Ectodermal cell (in vitro differentiated cells): Measurements from ENCODE around the gene TP53TG5.
A peak's percentile ranks its signal among the peaks of the same experiment; 100 is the strongest.

ENCODE experiments used
- H3K27ac ChIP-seq: 2 replicates; pipeline ENCODE4 v1.7.0; 2013; ENCODE audit warnings: mild to moderate bottlenecking, low read depth, low read length; ENCODE audit not compliant: insufficient read depth, poor library complexity, severe bottlenecking
- H3K27me3 ChIP-seq: 2 replicates; pipeline ENCODE4 v1.7.0; 2013; ENCODE audit warnings: mild to moderate bottlenecking, low read length; ENCODE audit not compliant: insufficient read depth, control insufficient read depth, poor library complexity, severe bottlenecking
- H3K36me3 ChIP-seq: one replicate; pipeline ENCODE4 v1.7.0; 2013; ENCODE audit warnings: low read length; ENCODE audit not compliant: control insufficient read depth, insufficient read depth
- H3K4me1 ChIP-seq: one replicate; pipeline ENCODE4 v1.7.0; 2013; ENCODE audit warnings: low read length; ENCODE audit not compliant: control insufficient read depth, insufficient read depth
- H3K4me3 ChIP-seq: 2 replicates; pipeline ENCODE4 v1.7.0; 2013; ENCODE audit warnings: low read depth, low read length, control low read depth; ENCODE audit not compliant: insufficient read depth
- H3K9me3 ChIP-seq: 2 replicates; pipeline ENCODE4 v1.7.0; 2013; ENCODE audit warnings: mild to moderate bottlenecking, low read length, moderate library complexity; ENCODE audit not compliant: control insufficient read depth
- WGBS, 2 experiments: methylation state at CpG; one replicate each; pipeline ENCODE4 v1.1.7; 2013; ENCODE audit warnings: missing lambda C conversion rate in 2 of 2; 5-methylcytosine and 5-hydroxymethylcytosine counted together

Gene TP53TG5

DNA sequence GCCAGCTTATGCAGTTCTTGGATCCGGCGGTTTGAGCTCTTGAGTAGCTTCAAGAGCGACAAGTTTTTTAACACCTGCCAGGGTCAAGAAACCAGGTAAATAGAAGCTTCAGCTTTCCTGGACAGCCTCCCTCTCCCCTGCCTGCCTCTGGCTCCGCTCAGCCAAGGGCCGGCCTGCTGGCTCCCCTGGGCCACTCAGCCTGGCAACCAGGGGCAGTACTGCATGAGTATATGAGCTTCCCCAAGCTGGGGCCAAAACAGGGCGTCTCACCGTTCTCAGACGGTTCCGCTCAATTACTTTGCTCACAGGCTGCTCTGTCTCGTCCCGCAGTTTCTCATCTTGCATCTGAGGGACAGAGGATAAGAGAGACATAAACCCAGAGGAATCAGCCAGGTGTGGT lies 856 bp downstream of the TP53TG5 start:
- no peaks in the 10 kb centered on the region for H3K27me3 ChIP-seq
- H3K4me1 ChIP-seq = peaks cover 13% of the 10 kb centered on the region
- 88% methylated on average over 11 of the region's 11 CpGs for WGBS, 2 experiments
- no peak overlapping the region for H3K4me3 ChIP-seq
- H3K9me3 ChIP-seq = no peaks in the 10 kb centered on the region
- H3K36me3 ChIP-seq = no peaks in the 10 kb centered on the region
- H3K27ac ChIP-seq = no peak overlapping the region

DNA sequence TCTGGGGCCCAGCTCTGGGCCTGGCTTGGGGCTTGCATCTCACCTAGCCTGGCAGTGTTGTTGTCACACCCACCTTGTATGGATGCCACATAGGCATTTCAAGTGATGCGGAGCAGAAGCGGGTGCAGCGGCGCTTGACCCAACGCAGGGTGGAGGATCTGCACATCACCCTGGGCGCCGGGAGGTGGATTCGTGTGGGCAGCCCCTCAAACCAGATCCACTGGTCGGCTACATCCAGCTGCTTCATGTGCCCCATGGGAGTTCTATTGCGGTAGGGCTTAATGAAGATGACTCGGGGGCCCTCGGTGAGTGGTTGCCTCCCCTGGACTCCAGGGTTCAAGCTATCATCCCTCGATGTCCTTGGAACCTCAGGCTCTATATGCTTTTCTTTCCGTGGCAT lies 3.2 kb downstream of the TP53TG5 start:
- H3K4me3 ChIP-seq = no peak overlapping the region
- H3K4me1 ChIP-seq = peaks cover 13% of the 10 kb centered on the region
- no peaks in the 10 kb centered on the region for H3K9me3 ChIP-seq
- 94 to 95% methylated on average over 14 of the region's 14 CpGs for WGBS, 2 experiments
- H3K27me3 ChIP-seq = no peaks in the 10 kb centered on the region
- H3K36me3 ChIP-seq = no peaks in the 10 kb centered on the region
- H3K27ac ChIP-seq = no peak overlapping the region

DNA sequence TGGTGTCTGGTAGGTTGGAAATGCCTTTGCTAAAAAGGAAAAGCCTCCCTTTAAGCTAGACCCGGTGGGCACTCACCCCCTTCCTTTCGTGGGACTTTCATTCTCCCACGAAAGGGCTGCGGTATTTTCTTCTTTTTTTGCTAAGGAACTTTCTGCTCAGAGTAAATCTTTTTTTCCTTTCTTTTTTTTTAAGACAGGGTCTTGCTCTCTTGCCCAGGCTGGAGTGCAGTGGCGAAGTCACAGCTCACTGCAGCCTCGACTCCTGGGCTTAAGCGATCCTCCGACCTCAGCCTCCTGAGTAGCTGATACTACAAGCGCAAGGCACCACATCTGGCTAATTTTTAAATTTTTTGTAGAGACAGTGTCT lies 4.0 kb downstream of the TP53TG5 start:
- peaks cover 13% of the 10 kb centered on the region for H3K4me1 ChIP-seq
- no peak overlapping the region for H3K4me3 ChIP-seq
- 68 to 72% methylated on average over 9 of the region's 9 CpGs for WGBS, 2 experiments
- no peak overlapping the region for H3K27ac ChIP-seq
- H3K36me3 ChIP-seq = no peaks in the 10 kb centered on the region
- H3K27me3 ChIP-seq = no peaks in the 10 kb centered on the region
- no peaks in the 10 kb centered on the region for H3K9me3 ChIP-seq

DNA sequence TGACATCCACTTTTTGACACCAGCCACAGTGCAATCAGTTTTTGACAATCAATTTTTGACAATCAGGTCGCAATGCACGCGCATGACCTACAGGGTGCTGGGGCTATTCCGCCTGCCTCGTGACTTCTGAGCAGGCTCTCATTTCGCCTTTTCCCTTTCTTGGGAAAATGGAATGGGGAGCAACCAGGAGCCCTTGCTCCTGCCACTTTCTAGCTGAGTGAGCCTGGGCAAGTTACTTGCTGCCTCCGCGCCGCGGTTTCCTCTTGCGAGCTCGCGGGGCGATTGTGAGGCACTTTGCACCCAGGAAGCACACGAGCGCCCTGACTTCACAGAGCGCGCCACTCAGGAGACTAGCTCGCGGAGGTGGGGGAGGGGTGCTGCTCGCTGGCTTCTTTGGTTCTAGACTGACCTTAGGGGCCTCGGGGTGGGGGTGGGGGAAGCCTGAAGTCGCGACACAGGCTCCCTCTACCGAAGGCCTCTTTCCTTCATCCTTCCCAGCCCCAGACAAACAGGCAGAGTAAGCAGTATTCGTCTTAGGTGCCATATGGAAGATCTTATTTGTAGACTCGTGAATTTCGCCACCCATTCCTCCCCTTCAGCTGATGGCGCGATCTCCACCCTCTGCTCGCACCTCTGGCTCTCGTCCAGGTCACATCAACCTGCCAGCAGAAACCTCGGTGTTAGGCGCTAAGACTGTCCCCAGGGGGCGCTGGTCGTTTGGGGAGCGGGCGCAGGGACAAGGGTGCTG lies 4.6 kb downstream of the TP53TG5 start:
- Histone ChIP-seq H3K4me3 (peak overlapping the region; percentile 11), H3K9me3 (no peaks in the 10 kb centered on the region)
- WGBS, 2 experiments = 33 to 36% methylated on average over 38 of the region's 38 CpGs

DNA sequence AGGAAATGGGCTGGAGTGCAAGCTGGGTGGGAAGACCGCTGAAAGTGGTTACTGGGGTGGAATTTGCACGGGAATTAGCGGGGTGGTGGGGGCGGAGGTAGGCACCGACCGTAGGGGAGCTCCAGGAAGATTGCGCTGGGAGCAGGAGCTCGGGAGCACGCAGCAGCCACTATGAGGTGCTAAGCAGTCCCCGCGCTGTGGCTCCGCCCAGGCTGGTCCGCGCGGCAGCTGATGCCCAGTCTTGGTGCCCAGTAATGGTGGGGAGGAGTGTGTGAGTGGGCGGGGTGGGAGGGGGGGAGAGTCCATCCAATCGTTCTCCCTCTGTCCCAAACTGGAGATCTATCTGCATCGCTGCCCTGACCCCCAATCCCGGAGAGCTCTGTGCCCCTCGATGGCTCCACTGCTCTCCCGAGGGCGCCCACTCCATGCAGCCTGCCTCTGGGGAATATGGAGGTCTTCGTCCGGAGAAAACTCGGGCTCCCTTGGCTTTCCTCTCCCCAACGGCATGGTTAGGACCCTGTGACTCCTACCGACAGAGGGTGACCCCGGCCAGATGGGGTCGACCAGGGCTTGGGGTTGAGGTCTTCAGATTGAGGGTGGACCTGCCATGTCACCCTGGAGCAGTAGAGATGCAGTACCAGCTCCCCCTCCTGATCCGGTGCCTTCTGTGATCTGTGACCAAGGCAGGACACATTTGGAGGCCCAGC lies 5.3 kb downstream of the TP53TG5 start:
- H3K9me3 ChIP-seq = no peaks in the 10 kb centered on the region
- H3K4me1 ChIP-seq = peaks cover 9% of the 10 kb centered on the region
- WGBS, 2 experiments = 84% methylated on average over 30 of the region's 30 CpGs
- no peaks in the 10 kb centered on the region for H3K27me3 ChIP-seq
- H3K27ac ChIP-seq = no peak overlapping the region
- no peak overlapping the region for H3K4me3 ChIP-seq
- peaks cover 5% of the 10 kb centered on the region for H3K36me3 ChIP-seq

More for the DNA sequence above, 4.6 kb downstream of the TP53TG5 start:
- peaks cover 13% of the 10 kb centered on the region for H3K4me1 ChIP-seq
- H3K27me3 ChIP-seq = no peaks in the 10 kb centered on the region
- H3K36me3 ChIP-seq = no peaks in the 10 kb centered on the region
- H3K27ac ChIP-seq = no peak overlapping the region

DNA sequence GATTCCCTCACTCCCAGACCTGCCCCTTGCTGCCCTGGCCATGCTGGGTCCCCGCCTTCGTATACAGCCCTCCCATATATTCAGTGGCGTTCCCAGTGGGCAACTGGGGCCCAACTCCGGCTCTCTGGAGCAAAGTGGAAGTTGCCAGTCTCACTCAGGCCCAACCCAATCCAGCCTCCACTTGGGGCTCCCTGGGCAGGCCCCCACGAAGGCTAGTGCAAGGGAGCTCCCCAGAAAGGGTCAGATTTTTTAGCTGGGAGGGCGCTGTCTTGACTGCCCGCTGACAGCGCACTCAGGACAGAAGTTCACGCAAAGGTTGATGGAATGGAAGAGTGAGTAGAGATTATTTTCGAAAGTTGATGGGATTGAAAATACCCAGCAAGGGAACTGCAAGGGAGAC lies 5.9 kb downstream of the TP53TG5 start:
- no peak overlapping the region for H3K4me3 ChIP-seq
- H3K4me1 ChIP-seq = peaks cover 8% of the 10 kb centered on the region
- H3K27me3 ChIP-seq = no peaks in the 10 kb centered on the region
- 93 to 94% methylated on average over 10 of the region's 10 CpGs for WGBS, 2 experiments
- no peaks in the 10 kb centered on the region for H3K9me3 ChIP-seq
- H3K36me3 ChIP-seq = peaks cover 5% of the 10 kb centered on the region
- H3K27ac ChIP-seq = no peak overlapping the region

DNA sequence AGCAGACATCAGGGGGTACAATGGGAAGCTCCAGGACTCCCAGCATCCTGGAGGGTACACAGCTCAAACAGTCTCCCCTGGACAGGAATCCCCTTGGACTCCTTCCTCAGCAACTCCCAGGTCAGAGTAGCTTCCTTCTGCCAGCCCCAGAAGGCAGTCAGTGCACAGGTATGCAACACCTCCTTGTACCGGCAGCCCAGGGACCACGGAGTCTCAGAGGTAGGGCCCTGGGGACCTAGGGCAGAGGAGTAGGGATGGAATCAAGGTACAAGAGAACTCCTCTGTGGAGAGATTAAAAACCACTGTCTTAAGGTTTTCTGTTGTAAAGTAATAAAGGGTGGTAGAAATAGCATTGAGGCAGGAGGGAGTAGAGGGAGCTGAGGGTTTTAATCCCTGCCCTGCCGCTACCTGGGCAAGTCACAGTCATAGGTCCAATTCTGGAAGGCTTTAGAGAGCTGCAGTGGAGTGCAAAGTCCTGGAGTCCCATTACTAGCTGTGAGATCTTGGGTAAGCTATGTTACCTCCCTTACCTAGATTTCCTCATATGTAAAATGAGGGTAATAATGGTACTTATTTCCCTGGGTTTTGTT lies 7.5 kb downstream of the TP53TG5 start:
- H3K4me3 ChIP-seq = no peak overlapping the region
- no peak overlapping the region for H3K27ac ChIP-seq
- 95 to 96% methylated on average over 3 of the region's 3 CpGs for WGBS, 2 experiments
- no peaks in the 10 kb centered on the region for H3K9me3 ChIP-seq
- H3K4me1 ChIP-seq = peaks cover 5% of the 10 kb centered on the region
- no peaks in the 10 kb centered on the region for H3K27me3 ChIP-seq
- peaks cover 5% of the 10 kb centered on the region for H3K36me3 ChIP-seq

DNA sequence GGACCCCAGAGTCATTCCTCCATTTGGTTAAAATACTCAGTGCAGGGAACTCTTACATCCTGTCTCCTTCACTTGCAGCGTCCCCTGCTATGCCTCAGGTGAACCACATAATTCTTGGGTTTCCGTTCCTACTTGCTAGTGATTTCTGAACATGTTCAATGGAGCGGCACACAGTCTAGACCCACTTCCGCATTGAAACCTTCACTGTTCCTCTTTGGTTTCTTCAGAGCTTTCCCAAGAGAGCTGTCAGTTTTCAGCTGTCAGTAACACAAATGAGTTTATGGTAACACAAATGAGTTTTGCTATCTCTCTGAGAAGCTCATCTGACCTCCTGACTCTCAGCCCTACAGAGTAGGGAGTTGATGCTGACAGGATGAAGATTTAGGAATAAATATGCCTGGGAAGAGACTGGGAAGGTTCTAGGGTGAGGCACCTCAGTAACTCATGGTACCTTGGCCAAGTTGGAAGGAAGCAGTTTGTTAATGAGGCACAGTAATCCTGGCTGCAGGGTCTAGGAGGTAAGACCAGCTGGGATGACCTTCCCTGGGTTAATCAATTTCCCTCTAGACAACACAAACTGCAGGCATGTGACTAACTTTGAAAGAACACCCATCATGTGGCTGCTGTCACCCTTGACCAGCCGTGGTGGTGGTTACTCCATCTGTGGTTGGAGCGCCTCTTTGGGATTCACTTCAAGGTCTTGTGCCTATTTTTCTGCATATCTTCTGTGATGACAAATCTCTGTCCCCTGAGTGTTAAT lies 9.7 kb downstream of the TP53TG5 start:
- 85 to 86% methylated on average over 6 of the region's 6 CpGs for WGBS, 2 experiments
- Histone ChIP-seq H3K27me3 (no peaks in the 10 kb centered on the region), H3K27ac (no peak overlapping the region), H3K36me3 (peaks cover 5% of the 10 kb centered on the region), H3K4me1 (peaks cover 5% of the 10 kb centered on the region), H3K9me3 (no peaks in the 10 kb centered on the region), H3K4me3 (no peak overlapping the region)

DNA sequence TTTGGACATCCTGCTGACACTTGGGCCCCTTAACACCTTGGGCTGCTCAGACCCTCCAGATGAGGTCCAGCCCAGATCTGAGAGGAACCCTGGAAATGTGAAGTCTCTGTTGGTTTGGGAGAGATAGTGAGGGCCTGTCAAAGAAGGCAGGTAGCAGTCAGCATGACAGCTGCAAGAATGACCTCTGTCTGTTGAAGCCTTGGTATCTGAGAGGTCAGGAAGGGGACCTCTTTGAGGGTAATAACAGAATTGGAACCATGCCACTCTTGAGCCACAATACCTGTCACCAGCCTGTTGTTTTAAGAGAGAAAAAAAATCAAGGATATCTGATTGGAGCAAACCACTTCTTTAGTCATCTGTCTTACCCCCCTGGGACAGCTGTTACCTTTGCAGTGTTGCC lies 11.0 kb downstream of the TP53TG5 start:
- no peak overlapping the region for H3K4me3 ChIP-seq

DNA sequence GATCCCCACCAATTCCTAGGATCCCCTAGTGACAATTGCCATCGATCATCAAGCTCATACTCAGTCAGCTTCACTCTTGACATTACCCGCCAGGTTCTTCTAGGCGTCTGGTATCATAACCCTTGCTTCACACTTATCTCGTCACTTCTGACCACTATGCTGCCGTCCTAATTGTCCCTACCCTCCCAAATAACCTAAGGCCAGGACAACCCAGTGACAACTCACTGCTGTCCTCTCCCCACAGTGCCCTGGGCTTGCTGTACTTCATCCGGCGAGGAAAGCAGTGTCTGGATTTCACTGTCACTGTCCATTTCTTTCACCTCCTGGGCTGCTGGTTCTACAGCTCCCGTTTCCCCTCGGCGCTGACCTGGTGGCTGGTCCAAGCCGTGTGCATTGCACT lies 11.5 kb downstream of the TP53TG5 start:
- Histone ChIP-seq H3K9me3 (no peaks in the 10 kb centered on the region), H3K4me1 (peaks cover 5% of the 10 kb centered on the region), H3K27ac (no peak overlapping the region), H3K36me3 (peaks cover 5% of the 10 kb centered on the region), H3K27me3 (no peaks in the 10 kb centered on the region), H3K4me3 (no peak overlapping the region)
- 88 to 91% methylated on average over 11 of the region's 11 CpGs for WGBS, 2 experiments

More for the DNA sequence above, 11.0 kb downstream of the TP53TG5 start:
- Histone ChIP-seq H3K27me3 (no peaks in the 10 kb centered on the region), H3K4me1 (peaks cover 5% of the 10 kb centered on the region), H3K9me3 (no peaks in the 10 kb centered on the region), H3K27ac (no peak overlapping the region), H3K36me3 (peaks cover 5% of the 10 kb centered on the region)
